Measurements from ENCODE around the gene ABCA6.

Gene ABCA6

GRCh38 chr17:69103557-69104233 is 38.0 kb downstream of the ABCA6 start:
- no peak for DNase-seq (ENCODE audit: low spot score)
- no peak overlapping the region for H3K23ac ChIP-seq (ENCODE audit: low read depth, low read length, poor library complexity)

DNA sequence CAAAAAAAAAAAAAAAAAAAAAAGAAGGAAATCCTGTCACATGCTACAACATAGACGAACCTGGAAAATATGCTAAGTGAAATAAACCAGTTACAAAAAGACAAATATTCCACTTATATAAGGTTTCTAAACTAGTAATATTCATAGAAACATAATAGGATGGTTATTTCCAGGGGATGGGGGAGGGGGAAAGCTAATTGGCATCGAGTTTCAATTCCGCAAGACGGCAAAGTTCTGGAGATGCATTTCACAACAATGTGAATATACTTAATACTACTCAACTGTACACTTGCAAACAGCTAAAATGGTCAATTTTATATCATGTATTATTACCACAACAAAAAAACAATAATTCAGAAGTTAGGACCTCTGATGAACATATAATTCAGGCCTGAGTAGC is 43.1 kb downstream of the ABCA6 start:
- Histone ChIP-seq H2BK15ac (ENCODE audit: low read length) (no peak overlapping the region), H2BK5ac (ENCODE audit: low read length) (no peak overlapping the region), H3K9ac (ENCODE audit: low read depth, low read length, poor library complexity) (no peak overlapping the region), H4K91ac (ENCODE audit: low read depth, low read length, poor library complexity) (no peak overlapping the region), H3K4me3 (ENCODE audit: low read length in 2 of 2) (no peak overlapping the region), H4K8ac (ENCODE audit: low read depth, low read length) (no peak overlapping the region), H3K36me3 (replicated peaks in 1 of 2; ENCODE audit: control insufficient read depth in 2 of 2, insufficient read depth in 2 of 2, low read length in 2 of 2) (no peaks in the 10 kb centered on the region), H3K79me1 (ENCODE audit: low read depth, low read length) (no peaks in the 10 kb centered on the region), H3K4ac (ENCODE audit: low read length) (no peak overlapping the region), H3K4me1 (ENCODE audit: control insufficient read depth in 2 of 2, insufficient read depth in 1 of 2, low read depth in 1 of 2, low read length in 2 of 2) (no peaks in the 10 kb centered on the region), H3K9me3 (replicated peaks in 1 of 2; ENCODE audit: control insufficient read depth in 2 of 2, insufficient read depth in 1 of 2, low read depth in 1 of 2, low read length in 2 of 2) (peaks cover 0 to 2% of the 10 kb centered on the region in 2 donors), H3K23ac (ENCODE audit: low read depth, low read length, poor library complexity) (no peak overlapping the region), H2AK5ac (ENCODE audit: low read depth, low read length) (no peak overlapping the region), H3K27me3 (ENCODE audit: control insufficient read depth in 3 of 3, insufficient read depth in 3 of 3, low read depth in 1 of 3, low read length in 3 of 3) (no peaks in the 10 kb centered on the region), H3K4me2 (ENCODE audit: insufficient read depth, low read length, poor library complexity, severe bottlenecking) (no peak overlapping the region), H2AFZ (ENCODE audit: low read length) (no peak overlapping the region), H3K14ac (ENCODE audit: low read length) (no peak overlapping the region), H2BK12ac (ENCODE audit: low read length) (no peak overlapping the region), H3K27ac (replicated peaks; ENCODE audit: low read length) (no peak overlapping the region), H3K18ac (ENCODE audit: low read length) (no peak overlapping the region), H2BK120ac (ENCODE audit: low read depth, low read length) (no peak overlapping the region)
- WGBS, 2 donors (ENCODE audit: extremely low coverage in 2 of 2, insufficient read length in 2 of 2, insufficient replicate concordance in 1 of 2) = no CpG with 5 or more reads among the region's 4 CpGs
- DNase-seq (ENCODE audit: low spot score) = no peak

More at GRCh38 chr17:69103557-69104233, 38.0 kb downstream of the ABCA6 start:
- H3K4ac ChIP-seq (ENCODE audit: low read length) = no peak overlapping the region
- H3K79me1 ChIP-seq (ENCODE audit: low read depth, low read length) = no peaks in the 10 kb centered on the region
- H2BK15ac ChIP-seq (ENCODE audit: low read length) = no peak overlapping the region
- H3K4me1 ChIP-seq (ENCODE audit: control insufficient read depth in 2 of 2, insufficient read depth in 1 of 2, low read depth in 1 of 2, low read length in 2 of 2) = no peaks in the 10 kb centered on the region
- H3K4me3 ChIP-seq (ENCODE audit: low read length in 2 of 2) = no peak overlapping the region
- H3K27ac ChIP-seq (replicated peaks; ENCODE audit: low read length) = no peak overlapping the region
- H2AFZ ChIP-seq (ENCODE audit: low read length) = no peak overlapping the region
- no peaks in the 10 kb centered on the region for H3K27me3 ChIP-seq (ENCODE audit: control insufficient read depth in 3 of 3, insufficient read depth in 3 of 3, low read depth in 1 of 3, low read length in 3 of 3)
- peaks cover 0 to 2% of the 10 kb centered on the region in 2 donors for H3K9me3 ChIP-seq (replicated peaks in 1 of 2; ENCODE audit: control insufficient read depth in 2 of 2, insufficient read depth in 1 of 2, low read depth in 1 of 2, low read length in 2 of 2)
- no peak overlapping the region for H3K4me2 ChIP-seq (ENCODE audit: insufficient read depth, low read length, poor library complexity, severe bottlenecking)
- H2BK5ac ChIP-seq (ENCODE audit: low read length) = no peak overlapping the region
- H4K8ac ChIP-seq (ENCODE audit: low read depth, low read length) = no peak overlapping the region
- no peak overlapping the region for H3K14ac ChIP-seq (ENCODE audit: low read length)
- WGBS, 2 donors (ENCODE audit: extremely low coverage in 2 of 2, insufficient read length in 2 of 2, insufficient replicate concordance in 1 of 2) = no CpG with 5 or more reads among the region's 9 CpGs
- no peak overlapping the region for H4K91ac ChIP-seq (ENCODE audit: low read depth, low read length, poor library complexity)
- H2BK12ac ChIP-seq (ENCODE audit: low read length) = no peak overlapping the region
- no peak overlapping the region for H3K9ac ChIP-seq (ENCODE audit: low read depth, low read length, poor library complexity)
- H2AK5ac ChIP-seq (ENCODE audit: low read depth, low read length) = no peak overlapping the region
- no peak overlapping the region for H2BK120ac ChIP-seq (ENCODE audit: low read depth, low read length)
- no peak overlapping the region for H3K18ac ChIP-seq (ENCODE audit: low read length)
- H3K36me3 ChIP-seq (replicated peaks in 1 of 2; ENCODE audit: control insufficient read depth in 2 of 2, insufficient read depth in 2 of 2, low read length in 2 of 2) = no peaks in the 10 kb centered on the region

- Histone ChIP-seq H3K4me3 (ENCODE audit: low read length in 2 of 2) (no peak overlapping the region), H3K9ac (ENCODE audit: low read depth, low read length, poor library complexity) (no peak overlapping the region), H3K23ac (ENCODE audit: low read depth, low read length, poor library complexity) (no peak overlapping the region), H3K4me2 (ENCODE audit: insufficient read depth, low read length, poor library complexity, severe bottlenecking) (no peak overlapping the region), H2AFZ (ENCODE audit: low read length) (no peak overlapping the region), H3K9me3 (replicated peaks in 1 of 2; ENCODE audit: control insufficient read depth in 2 of 2, insufficient read depth in 1 of 2, low read depth in 1 of 2, low read length in 2 of 2) (no peaks in the 10 kb centered on the region), H2BK120ac (ENCODE audit: low read depth, low read length) (no peak overlapping the region), H3K4ac (ENCODE audit: low read length) (no peak overlapping the region), H3K27me3 (ENCODE audit: control insufficient read depth in 3 of 3, insufficient read depth in 3 of 3, low read depth in 1 of 3, low read length in 3 of 3) (no peaks in the 10 kb centered on the region), H3K18ac (ENCODE audit: low read length) (no peak overlapping the region), H2BK15ac (ENCODE audit: low read length) (no peak overlapping the region), H2AK5ac (ENCODE audit: low read depth, low read length) (no peak overlapping the region), H2BK5ac (ENCODE audit: low read length) (no peak overlapping the region), H3K14ac (ENCODE audit: low read length) (no peak overlapping the region), H3K36me3 (replicated peaks in 1 of 2; ENCODE audit: control insufficient read depth in 2 of 2, insufficient read depth in 2 of 2, low read length in 2 of 2) (no peaks in the 10 kb centered on the region), H4K8ac (ENCODE audit: low read depth, low read length) (no peak overlapping the region), H2BK12ac (ENCODE audit: low read length) (no peak overlapping the region), H3K4me1 (ENCODE audit: control insufficient read depth in 2 of 2, insufficient read depth in 1 of 2, low read depth in 1 of 2, low read length in 2 of 2) (no peaks in the 10 kb centered on the region), H3K79me1 (ENCODE audit: low read depth, low read length) (no peaks in the 10 kb centered on the region), H4K91ac (ENCODE audit: low read depth, low read length, poor library complexity) (no peak overlapping the region), H3K27ac (replicated peaks; ENCODE audit: low read length) (no peak overlapping the region)
- no peak for DNase-seq (ENCODE audit: low spot score)
- no CpG with 5 or more reads among the region's 1 CpG for WGBS, 2 donors (ENCODE audit: extremely low coverage in 2 of 2, insufficient read length in 2 of 2, insufficient replicate concordance in 1 of 2)
Measured at GRCh38 chr17:69096541-69096940, 45.2 kb downstream of the ABCA6 start.

DNA sequence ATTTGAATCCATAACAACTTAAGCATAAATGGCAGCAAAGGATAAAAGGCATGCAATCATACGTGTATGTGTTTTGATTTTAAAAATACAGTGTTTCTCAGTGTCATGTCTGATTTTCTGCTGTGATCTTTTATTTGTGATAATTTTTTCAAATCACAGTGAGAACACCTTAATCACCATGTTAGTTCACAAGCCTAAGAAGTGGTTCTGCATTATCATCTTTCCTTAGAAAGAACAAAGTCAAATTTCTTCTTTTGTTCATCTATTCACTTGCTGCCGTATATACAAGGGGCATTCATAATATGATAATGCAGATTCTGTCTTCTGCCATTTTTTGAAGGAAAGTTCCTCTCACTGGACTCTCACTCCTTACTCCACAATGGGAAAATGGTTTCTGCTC is 47.7 kb downstream of the ABCA6 start:
- WGBS, 2 donors (ENCODE audit: extremely low coverage in 2 of 2, insufficient read length in 2 of 2, insufficient replicate concordance in 1 of 2) = no CpG with 5 or more reads among the region's 2 CpGs

More for the DNA sequence above, 47.7 kb downstream of the ABCA6 start:
- H3K4me1 ChIP-seq (ENCODE audit: control insufficient read depth in 2 of 2, insufficient read depth in 1 of 2, low read depth in 1 of 2, low read length in 2 of 2) = no peaks in the 10 kb centered on the region
- no peak for DNase-seq (ENCODE audit: low spot score)
- H3K4ac ChIP-seq (ENCODE audit: low read length) = no peak overlapping the region
- H2BK15ac ChIP-seq (ENCODE audit: low read length) = no peak overlapping the region
- no peak overlapping the region for H2BK5ac ChIP-seq (ENCODE audit: low read length)
- H3K14ac ChIP-seq (ENCODE audit: low read length) = no peak overlapping the region
- no peaks in the 10 kb centered on the region for H3K79me1 ChIP-seq (ENCODE audit: low read depth, low read length)
- peak overlapping the region; percentile 37 for H2AFZ ChIP-seq (ENCODE audit: low read length)
- H4K91ac ChIP-seq (ENCODE audit: low read depth, low read length, poor library complexity) = no peak overlapping the region
- no peak overlapping the region for H2BK120ac ChIP-seq (ENCODE audit: low read depth, low read length)
- no peak overlapping the region for H2BK12ac ChIP-seq (ENCODE audit: low read length)
- no peak overlapping the region for H3K9ac ChIP-seq (ENCODE audit: low read depth, low read length, poor library complexity)
- no peaks in the 10 kb centered on the region for H3K9me3 ChIP-seq (replicated peaks in 1 of 2; ENCODE audit: control insufficient read depth in 2 of 2, insufficient read depth in 1 of 2, low read depth in 1 of 2, low read length in 2 of 2)
- no peak overlapping the region for H3K4me3 ChIP-seq (ENCODE audit: low read length in 2 of 2)
- no peak overlapping the region for H3K23ac ChIP-seq (ENCODE audit: low read depth, low read length, poor library complexity)
- no peak overlapping the region for H3K27ac ChIP-seq (replicated peaks; ENCODE audit: low read length)
- no peak overlapping the region for H2AK5ac ChIP-seq (ENCODE audit: low read depth, low read length)
- H3K36me3 ChIP-seq (replicated peaks in 1 of 2; ENCODE audit: control insufficient read depth in 2 of 2, insufficient read depth in 2 of 2, low read length in 2 of 2) = no peaks in the 10 kb centered on the region
- no peak overlapping the region for H3K4me2 ChIP-seq (ENCODE audit: insufficient read depth, low read length, poor library complexity, severe bottlenecking)
- no peaks in the 10 kb centered on the region for H3K27me3 ChIP-seq (ENCODE audit: control insufficient read depth in 3 of 3, insufficient read depth in 3 of 3, low read depth in 1 of 3, low read length in 3 of 3)
- no peak overlapping the region for H3K18ac ChIP-seq (ENCODE audit: low read length)
- no peak overlapping the region for H4K8ac ChIP-seq (ENCODE audit: low read depth, low read length)

Measured in neuronal stem cell (in vitro differentiated cells).